Ectodermal cell (in vitro differentiated cells): ENCODE measurements around the gene CXCL5.

Experiments used
- H3K27ac ChIP-seq: 2 replicates; pipeline ENCODE4 v1.7.0; 2013; ENCODE audit warnings: mild to moderate bottlenecking, low read depth, low read length; ENCODE audit not compliant: insufficient read depth, poor library complexity, severe bottlenecking
- H3K27me3 ChIP-seq: 2 replicates; pipeline ENCODE4 v1.7.0; 2013; ENCODE audit warnings: mild to moderate bottlenecking, low read length; ENCODE audit not compliant: insufficient read depth, control insufficient read depth, poor library complexity, severe bottlenecking
- H3K36me3 ChIP-seq: one replicate; pipeline ENCODE4 v1.7.0; 2013; ENCODE audit warnings: low read length; ENCODE audit not compliant: control insufficient read depth, insufficient read depth
- H3K4me1 ChIP-seq: one replicate; pipeline ENCODE4 v1.7.0; 2013; ENCODE audit warnings: low read length; ENCODE audit not compliant: control insufficient read depth, insufficient read depth
- H3K4me3 ChIP-seq: 2 replicates; pipeline ENCODE4 v1.7.0; 2013; ENCODE audit warnings: low read depth, low read length, control low read depth; ENCODE audit not compliant: insufficient read depth
- H3K9me3 ChIP-seq: 2 replicates; pipeline ENCODE4 v1.7.0; 2013; ENCODE audit warnings: mild to moderate bottlenecking, low read length, moderate library complexity; ENCODE audit not compliant: control insufficient read depth
- WGBS, 2 experiments: methylation state at CpG; one replicate each; pipeline ENCODE4 v1.1.7; 2013; ENCODE audit warnings: missing lambda C conversion rate in 2 of 2; 5-methylcytosine and 5-hydroxymethylcytosine counted together

The CXCL5 gene

DNA sequence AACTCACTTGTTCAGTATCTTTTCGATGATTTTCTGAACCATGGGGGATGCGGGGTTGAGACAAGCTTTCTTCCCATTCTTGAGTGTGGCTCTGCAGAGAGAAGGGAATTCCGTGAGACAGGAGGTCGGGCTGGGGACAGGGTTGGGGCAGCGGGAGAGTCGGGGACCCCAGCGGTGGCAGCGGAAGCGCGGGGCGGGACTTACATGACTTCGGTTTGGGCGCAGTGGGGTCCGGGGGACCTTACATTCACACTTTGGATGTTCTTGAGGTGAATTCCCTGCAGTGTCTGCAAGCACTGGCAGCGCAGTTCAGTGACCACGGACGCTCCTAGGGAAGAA lies 39.6 kb upstream of the CXCL5 start:
- Histone ChIP-seq H3K27ac (no peak overlapping the region), H3K36me3 (no peaks in the 10 kb centered on the region), H3K4me3 (peak overlapping the region; percentile 39), H3K9me3 (no peaks in the 10 kb centered on the region), H3K4me1 (peaks cover 12% of the 10 kb centered on the region), H3K27me3 (peaks cover 14% of the 10 kb centered on the region)
- WGBS, 2 experiments = 3 to 5% methylated on average over 17 of the region's 17 CpGs

DNA sequence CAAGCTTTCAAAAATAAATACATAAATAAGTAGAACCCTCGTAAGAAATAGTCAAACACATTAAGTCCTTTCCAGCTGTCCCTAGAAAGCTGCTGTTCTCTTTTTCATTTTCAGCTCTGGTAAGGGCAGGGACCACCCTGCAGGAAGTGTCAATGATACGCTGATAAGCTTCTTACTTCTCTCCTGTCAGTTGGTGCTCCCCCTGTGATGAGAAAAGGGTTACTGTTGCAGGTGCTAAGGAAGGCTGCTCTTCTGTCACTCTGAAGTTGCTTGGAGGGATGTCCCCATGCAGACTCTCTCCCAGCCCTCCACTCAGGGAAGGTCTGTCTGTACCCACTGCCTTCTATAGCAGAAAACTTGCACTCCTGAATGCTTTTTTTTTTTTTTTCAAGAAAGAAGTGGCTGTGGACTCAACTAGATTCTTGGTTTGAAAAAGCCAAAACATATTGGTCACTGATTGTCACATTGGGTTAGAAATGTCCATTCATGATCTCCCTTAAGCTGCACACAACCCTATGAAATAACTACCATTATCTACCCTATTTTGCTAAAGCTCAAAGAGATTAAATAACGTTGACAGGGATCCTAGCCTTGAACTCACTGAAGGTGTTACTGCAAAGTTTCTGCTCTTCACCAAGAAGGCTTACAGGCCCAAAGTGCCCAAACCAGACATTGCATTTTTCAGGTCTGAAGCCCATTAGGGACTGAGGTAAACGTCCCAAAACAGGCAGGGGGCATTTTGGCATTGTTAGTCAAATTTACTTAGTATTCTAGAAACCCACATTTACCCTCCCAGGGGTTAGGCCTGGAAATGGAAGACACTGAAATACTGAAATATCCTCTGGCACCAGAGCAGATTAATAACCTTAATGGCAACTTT lies 38.8 kb upstream of the CXCL5 start:
- H3K4me1 ChIP-seq = peaks cover 12% of the 10 kb centered on the region
- H3K27me3 ChIP-seq = peaks cover 14% of the 10 kb centered on the region
- H3K27ac ChIP-seq = no peak overlapping the region
- 34 to 37% methylated on average over 4 of the region's 4 CpGs for WGBS, 2 experiments
- peak overlapping the region; percentile 39 for H3K4me3 ChIP-seq
- no peaks in the 10 kb centered on the region for H3K36me3 ChIP-seq
- H3K9me3 ChIP-seq = no peaks in the 10 kb centered on the region

DNA sequence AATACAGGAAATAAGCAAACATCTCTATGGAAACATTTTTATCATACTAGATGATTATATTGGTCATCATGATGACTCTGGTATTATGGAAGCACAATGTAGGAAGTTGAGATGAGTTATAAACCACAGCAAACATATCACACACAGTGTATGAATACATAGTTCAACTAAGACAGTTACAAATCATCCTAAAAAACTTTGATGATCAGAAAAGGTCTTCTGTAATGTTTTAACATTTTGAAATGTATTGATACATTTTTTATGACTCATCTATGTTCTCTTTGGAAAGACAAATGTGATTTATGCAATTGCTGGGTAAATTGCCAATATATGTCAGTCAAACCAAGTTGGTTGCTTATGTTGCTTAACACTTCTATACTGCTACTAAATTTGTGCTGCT lies 35.3 kb upstream of the CXCL5 start:
- Histone ChIP-seq H3K4me1 (peaks cover 7% of the 10 kb centered on the region), H3K4me3 (no peak overlapping the region), H3K36me3 (no peaks in the 10 kb centered on the region), H3K27ac (no peak overlapping the region), H3K9me3 (no peaks in the 10 kb centered on the region), H3K27me3 (peaks cover 3% of the 10 kb centered on the region)

DNA sequence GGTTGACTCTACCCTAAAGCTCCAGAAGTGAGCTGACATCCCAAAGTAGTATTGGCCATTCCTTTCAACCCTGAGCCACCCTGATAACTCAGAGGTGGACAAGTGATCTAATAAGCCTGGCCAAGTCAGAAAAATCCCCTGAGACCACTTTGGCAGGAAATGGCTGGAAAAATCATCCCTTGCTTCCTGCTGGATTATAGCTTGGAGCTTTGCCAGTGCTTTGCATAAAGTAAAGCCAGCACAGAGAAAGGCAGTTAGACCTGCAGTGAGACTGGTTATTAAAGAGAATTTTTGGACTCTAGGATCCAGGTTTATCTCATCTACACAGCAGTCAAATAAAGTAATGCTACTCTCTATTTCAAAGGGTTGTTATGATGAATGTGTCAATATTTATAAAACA lies 33.6 kb upstream of the CXCL5 start:
- Histone ChIP-seq H3K4me1 (peaks cover 3% of the 10 kb centered on the region), H3K4me3 (no peak overlapping the region), H3K9me3 (no peaks in the 10 kb centered on the region), H3K27ac (no peak overlapping the region), H3K36me3 (no peaks in the 10 kb centered on the region), H3K27me3 (no peaks in the 10 kb centered on the region)

DNA sequence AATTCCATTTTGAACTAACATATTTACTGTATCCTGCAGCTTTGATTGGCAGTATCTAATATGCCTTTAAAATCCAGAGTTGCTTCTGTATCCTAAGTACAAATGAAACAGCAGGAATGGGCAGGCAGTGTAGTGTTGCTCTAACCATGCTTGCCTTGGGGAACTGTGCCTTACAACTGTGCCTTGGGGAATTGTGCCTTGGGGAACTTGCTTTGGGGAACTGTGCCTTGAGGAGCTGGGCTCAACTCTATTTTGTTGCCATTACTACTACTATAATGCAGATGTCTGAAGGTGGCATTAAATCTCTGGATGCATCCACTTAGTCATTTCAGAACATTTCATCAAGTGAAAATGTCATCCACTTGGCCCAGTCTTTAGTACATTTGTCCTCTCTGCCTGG lies 33.1 kb upstream of the CXCL5 start:
- no peak overlapping the region for H3K27ac ChIP-seq
- no peaks in the 10 kb centered on the region for H3K36me3 ChIP-seq
- no peak overlapping the region for H3K4me3 ChIP-seq
- no peaks in the 10 kb centered on the region for H3K27me3 ChIP-seq
- no peaks in the 10 kb centered on the region for H3K9me3 ChIP-seq
- no peaks in the 10 kb centered on the region for H3K4me1 ChIP-seq

DNA sequence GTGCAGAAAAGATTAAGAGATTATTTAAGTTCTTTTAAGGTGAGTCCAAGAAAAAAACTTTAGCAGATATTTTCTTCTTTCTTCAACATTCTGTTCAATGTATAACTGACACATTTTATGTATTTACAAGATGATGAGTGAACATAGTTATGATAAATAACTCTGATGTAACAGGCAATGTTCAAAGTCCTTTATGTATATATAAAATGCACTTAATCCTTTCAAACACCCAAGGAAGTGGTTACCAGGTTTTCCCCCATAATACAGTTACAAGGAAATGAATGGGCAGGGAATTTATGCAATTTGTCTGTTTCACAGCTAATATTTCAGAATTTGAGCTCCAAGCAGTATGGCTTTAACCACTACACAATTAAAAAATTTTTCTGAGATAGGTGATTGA lies 31.8 kb upstream of the CXCL5 start:
- Histone ChIP-seq H3K27me3 (no peaks in the 10 kb centered on the region), H3K27ac (no peak overlapping the region), H3K4me3 (no peak overlapping the region), H3K36me3 (no peaks in the 10 kb centered on the region), H3K4me1 (no peaks in the 10 kb centered on the region), H3K9me3 (no peaks in the 10 kb centered on the region)

DNA sequence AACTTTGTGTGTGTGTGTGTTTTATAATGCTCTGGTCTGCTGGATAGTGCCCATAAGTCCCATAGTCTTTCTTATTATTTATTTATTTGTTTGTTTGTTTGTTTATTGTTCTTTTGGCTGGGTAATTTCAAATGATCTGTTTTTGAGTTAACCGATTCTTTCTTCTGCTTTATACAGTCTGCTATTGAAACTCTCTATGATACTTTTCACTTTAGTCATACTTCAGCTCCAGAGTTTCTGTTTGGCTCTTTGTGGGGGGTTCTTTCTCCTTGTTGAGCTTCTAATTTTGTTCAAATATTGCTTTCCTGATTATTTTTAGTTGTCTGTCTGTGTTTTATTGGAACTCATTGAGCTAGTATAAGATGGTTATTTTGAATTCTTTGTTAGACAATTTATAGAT lies 30.0 kb upstream of the CXCL5 start:
- no peaks in the 10 kb centered on the region for H3K4me1 ChIP-seq
- no peaks in the 10 kb centered on the region for H3K36me3 ChIP-seq
- H3K27me3 ChIP-seq = no peaks in the 10 kb centered on the region
- no CpG with 5 or more reads among the region's 1 CpG for WGBS, 2 experiments
- H3K9me3 ChIP-seq = no peaks in the 10 kb centered on the region
- no peak overlapping the region for H3K4me3 ChIP-seq
- no peak overlapping the region for H3K27ac ChIP-seq

DNA sequence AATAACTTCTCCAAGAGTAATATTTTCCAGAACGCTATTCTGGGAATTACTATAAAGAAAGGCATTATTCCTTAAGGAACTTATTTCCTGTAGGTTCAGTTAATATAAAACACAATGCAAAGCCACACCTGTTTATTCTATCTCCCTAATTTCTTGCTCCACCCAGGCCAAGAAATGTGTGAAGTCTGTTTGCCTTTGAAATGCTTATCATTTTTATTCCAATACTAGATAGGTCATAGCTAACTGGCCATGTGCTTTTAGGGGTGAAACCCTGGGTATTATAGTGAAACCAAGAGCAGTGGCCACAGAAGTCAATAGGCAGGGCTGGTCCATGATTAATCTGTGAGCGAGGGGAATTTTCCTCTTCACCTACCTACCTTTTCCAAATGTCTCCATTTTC lies 25.2 kb upstream of the CXCL5 start:
- H3K27ac ChIP-seq = no peak overlapping the region
- no peaks in the 10 kb centered on the region for H3K4me1 ChIP-seq
- no peaks in the 10 kb centered on the region for H3K9me3 ChIP-seq
- H3K36me3 ChIP-seq = no peaks in the 10 kb centered on the region
- 83 to 95% methylated on average over 1 to 2 of the region's 2 CpGs for WGBS, 2 experiments
- no peaks in the 10 kb centered on the region for H3K27me3 ChIP-seq
- H3K4me3 ChIP-seq = no peak overlapping the region

DNA sequence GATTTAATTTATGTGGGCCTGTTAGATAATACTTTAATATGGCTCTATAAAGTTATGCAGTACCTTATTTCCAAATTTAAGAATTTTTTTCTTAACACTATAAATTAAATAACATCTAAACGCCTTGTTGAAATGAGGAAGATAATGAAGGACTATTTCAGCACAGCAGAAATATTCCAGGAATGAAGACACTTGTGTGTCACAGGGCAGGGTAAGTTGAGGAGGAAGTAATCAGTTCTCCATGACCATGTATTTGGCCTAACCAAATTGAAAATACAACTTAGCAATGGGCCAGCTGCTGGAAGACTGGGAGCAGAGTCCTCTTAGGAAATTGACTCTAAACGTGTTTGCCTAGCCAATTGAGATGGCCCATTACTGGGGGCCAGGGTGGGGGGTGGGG lies 23.1 kb upstream of the CXCL5 start:
- no peak overlapping the region for H3K4me3 ChIP-seq
- H3K27me3 ChIP-seq = no peaks in the 10 kb centered on the region
- H3K36me3 ChIP-seq = no peaks in the 10 kb centered on the region
- H3K4me1 ChIP-seq = no peaks in the 10 kb centered on the region
- H3K9me3 ChIP-seq = no peaks in the 10 kb centered on the region
- H3K27ac ChIP-seq = no peak overlapping the region
- 92 to 100% methylated on average over 2 of the region's 2 CpGs for WGBS, 2 experiments

DNA sequence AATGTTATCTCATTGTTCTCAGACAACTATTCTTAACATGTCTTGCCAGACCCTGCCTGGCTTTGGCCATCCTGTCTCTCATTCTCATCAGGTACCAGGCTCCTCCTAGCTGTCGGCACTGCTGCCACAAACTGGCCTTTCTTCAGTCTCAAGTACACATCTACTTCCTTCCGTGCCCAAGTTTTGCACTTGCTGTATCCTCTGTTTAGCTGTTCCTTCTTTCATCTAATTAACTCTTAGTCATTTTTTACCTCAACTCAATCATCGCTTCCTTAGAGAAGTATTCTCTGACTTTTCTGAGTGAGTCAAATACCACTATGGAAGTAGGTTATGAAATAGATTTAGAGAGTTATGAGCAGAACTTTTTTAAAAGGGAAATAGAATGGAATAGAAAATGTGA lies 20.3 kb upstream of the CXCL5 start:
- no peak overlapping the region for H3K4me3 ChIP-seq
- H3K36me3 ChIP-seq = no peaks in the 10 kb centered on the region
- no peaks in the 10 kb centered on the region for H3K27me3 ChIP-seq
- no peaks in the 10 kb centered on the region for H3K4me1 ChIP-seq
- H3K9me3 ChIP-seq = no peaks in the 10 kb centered on the region
- no peak overlapping the region for H3K27ac ChIP-seq
- WGBS, 2 experiments = 87 to 88% methylated on average over 2 to 3 of the region's 3 CpGs

DNA sequence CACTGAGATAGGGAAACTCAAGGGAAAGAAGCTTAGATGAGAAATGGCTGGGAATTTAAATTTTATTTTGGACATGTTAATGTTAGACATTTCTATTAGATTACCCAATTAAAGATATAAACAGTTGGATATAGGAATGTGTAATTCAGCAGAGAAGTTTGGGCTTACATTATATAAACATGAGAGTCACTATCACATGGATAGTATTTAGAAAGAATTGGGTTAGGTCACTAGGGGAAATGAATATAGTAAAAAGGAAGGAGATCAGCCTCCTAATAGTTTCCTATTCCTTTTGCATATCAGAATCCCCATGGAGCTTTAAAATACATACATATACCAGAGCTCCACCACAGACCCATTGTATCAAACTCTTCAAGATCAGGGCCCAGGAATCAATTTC lies 19.6 kb upstream of the CXCL5 start:
- Histone ChIP-seq H3K27me3 (no peaks in the 10 kb centered on the region), H3K4me3 (no peak overlapping the region), H3K4me1 (no peaks in the 10 kb centered on the region), H3K27ac (no peak overlapping the region), H3K36me3 (no peaks in the 10 kb centered on the region), H3K9me3 (no peaks in the 10 kb centered on the region)
